HepG2 (cell line): Measurements from ENCODE around the gene PNPLA2. TPM values are rescaled to one million over a fixed set of nuclear protein-coding genes. Genes with fewer than 3 reads are reported as not detected.

Source experiments
- ATAC-seq: fragments of 200-7000 bp; cut with Tn5 transposase; 3 replicates; pipeline ENCODE4 v1.9.1; 2020; ENCODE audit warnings: mild to moderate bottlenecking, moderate library complexity
- BruUV-seq: library from RNA; stranded (reverse); fragments of 400-500 nt; replicated peaks from 2 replicates; lab custom pipeline; 2021; lab: Mats Ljungman, UMichigan
- CTCF ChIA-PET: fragments of 300-600 bp; formaldehyde crosslinking; extraction: SDS; loops from one replicate; lab custom pipeline; 2021; ENCODE audit warnings: low total read pairs, inconsistent platforms, low intra/inter-chr PET ratio; lab: Yijun Ruan, JAX
- POLR2A ChIA-PET: fragments of 350-600 bp; sonication (Branson Sonifier 250); formaldehyde crosslinking; loops from one replicate; lab custom pipeline; 2020; ENCODE audit warnings: antibody characterized with exemption, inconsistent platforms; lab: Yijun Ruan, JAX
- DNase-seq: peaks from one replicate; pipeline ENCODE4 v3.0.0-alpha.2; 2015; ENCODE audit warnings: low spot score
- FAIRE-seq: peaks from 3 replicates; lab custom pipeline; 2011; peaks lifted over from hg19 to GRCh38; lab: Jason Lieb, UNC
- H2AFZ ChIP-seq: one replicate; pipeline ENCODE4 v1.6.1; 2011; ENCODE audit warnings: low read length, inconsistent platforms
- H3K27ac ChIP-seq: fragments of 300-600 bp; 3 replicates; pipeline ENCODE4 v1.8.0; 2011; ENCODE audit warnings: mixed run types, mild to moderate bottlenecking, mixed read lengths, low read length, inconsistent platforms; ENCODE audit not compliant: insufficient read depth; ENCODE audit errors: extremely low read length
- H3K27me3 ChIP-seq, 2 experiments: fragments of 200-600 bp in 1 of 2; 2 replicates in 1 of 2; 3 replicates in 1 of 2; pipeline versions ENCODE4 v1.6.0 to v1.8.0; 2011; ENCODE audit warnings: low read length in 2 of 2, mild to moderate bottlenecking in 2 of 2, moderate library complexity in 2 of 2, inconsistent platforms in 1 of 2; ENCODE audit not compliant: insufficient read depth in 2 of 2, control insufficient read depth in 1 of 2
- H3K36me3 ChIP-seq, 2 experiments: fragments of 200-600 bp in 1 of 2; replicated peaks in 1 of 2; 2 replicates in 1 of 2; 3 replicates in 1 of 2; pipeline versions ENCODE4 v1.5.1 to v1.8.0; 2011; ENCODE audit warnings: low read length in 2 of 2, inconsistent platforms in 1 of 2; ENCODE audit not compliant: insufficient read depth in 2 of 2, control insufficient read depth in 1 of 2
- H3K4me1 ChIP-seq: 2 replicates; pipeline ENCODE4 v1.5.1; 2012; ENCODE audit warnings: low read length, inconsistent platforms; ENCODE audit not compliant: insufficient read depth
- H3K4me2 ChIP-seq: 2 replicates; pipeline ENCODE4 v1.6.0; 2011; ENCODE audit warnings: low read depth, low read length, inconsistent platforms
- H3K4me3 ChIP-seq, 3 experiments: fragments of 200-600 bp in 1 of 3; sonication (generic), shearing (Covaris generic) in 1 of 3; replicated peaks in 1 of 3; 2 replicates each; pipeline ENCODE4 v1.5.1; 2011 to 2016; ENCODE audit warnings: low read length in 3 of 3, inconsistent platforms in 2 of 3, low read depth in 2 of 3, mild to moderate bottlenecking in 2 of 3, control low read depth in 1 of 3, mixed read lengths in 1 of 3; ENCODE audit not compliant: insufficient read depth in 1 of 3
- H3K79me2 ChIP-seq: one replicate; pipeline ENCODE4 v1.6.1; 2011; ENCODE audit warnings: low read length, inconsistent platforms; ENCODE audit not compliant: insufficient read depth
- H3K9ac ChIP-seq: 2 replicates; pipeline ENCODE4 v1.6.0; 2011; ENCODE audit warnings: mild to moderate bottlenecking, low read depth, low read length, inconsistent platforms; ENCODE audit not compliant: insufficient read depth
- H3K9me3 ChIP-seq: 2 replicates; pipeline ENCODE4 v1.5.1; 2012; ENCODE audit warnings: mild to moderate bottlenecking, low read length
- H4K20me1 ChIP-seq: 2 replicates; pipeline ENCODE4 v1.6.0; 2011; ENCODE audit warnings: inconsistent platforms, mild to moderate bottlenecking, low read length, moderate library complexity; ENCODE audit not compliant: insufficient read depth
- AGO2 ChIP-seq: fragments of 200-400 bp; formaldehyde crosslinking; optimal IDR thresholded peaks from 2 replicates; pipeline ENCODE3; 2017; ENCODE audit warnings: mild to moderate bottlenecking, low read depth, low read length, moderate library complexity
- PAWR ChIP-seq: sonication (generic); formaldehyde crosslinking; IDR thresholded peaks from 2 replicates; pipeline ENCODE4 v1.4.0; 2020; ENCODE audit warnings: missing genetic modification reagents, mild to moderate bottlenecking, borderline replicate concordance
- STAG1 ChIP-seq: sonication (generic); formaldehyde crosslinking; IDR thresholded peaks from 2 replicates; pipeline ENCODE4 v1.4.0; 2020; ENCODE audit warnings: missing genetic modification reagents
- ZNF335 ChIP-seq: sonication (generic); formaldehyde crosslinking; IDR thresholded peaks from 2 replicates; pipeline ENCODE4 v1.4.0; 2020; ENCODE audit warnings: missing genetic modification reagents
- ZNF850 ChIP-seq: sonication (generic); formaldehyde crosslinking; conservative IDR thresholded peaks from 2 replicates; pipeline ENCODE4 v1.9.0; 2021; ENCODE audit warnings: mild to moderate bottlenecking, missing genetic modification reagents
- WGBS: methylation state at CpG from one replicate; pipeline ENCODE4 v1.1.6; 2017; ENCODE audit warnings: low lambda C conversion rate; 5-methylcytosine and 5-hydroxymethylcytosine counted together
- in situ Hi-C: cut with HindIII; loops from 2 replicates; pipeline ENCODE4 v1.10.0; 2017; ENCODE audit warnings: low pct_unique_long_range_greater_than_20kb; ENCODE audit not compliant: extremely low pct_ligation_motif_present
- intact Hi-C: fragments of 100-400 bp; cut with micrococcal nuclease; formaldehyde crosslinking; loops from one replicate; pipeline ENCODE4 v1.10.0; 2022; ENCODE audit not compliant: unreplicated experiment
- polyA plus RNA-seq, 8 experiments: library from polyadenylated mRNA; depleted of rRNA in 3 of 8; stranded (reverse) in 7 of 8; unstranded in 1 of 8; fragments of >200 nt; fragmentation: Illumina TruSeq in 4 of 8; extraction: Trizol in 4 of 8; gene quantifications; 2 replicates each; pipeline versions ENCODE4 v1.2.1 to v1.2.3, GENCODE V29; 2011 to 2016; ENCODE audit warnings: low read depth in 4 of 8, missing spikeins in 1 of 8, mixed read lengths in 1 of 8; ENCODE audit not compliant: insufficient read depth in 1 of 8
- total RNA-seq, 5 experiments: library from RNA; depleted of rRNA; stranded (reverse); fragments of >200 nt; fragmentation: Illumina TruSeq; extraction: Trizol; gene quantifications; 2 replicates each; pipeline ENCODE4 v1.2.3, GENCODE V29; 2016; ENCODE audit warnings: low read depth in 1 of 5
- TF ChIP-seq, protein P1 (sequence below): sonication (generic); formaldehyde crosslinking; IDR thresholded peaks from 2 replicates; pipeline ENCODE4 v1.5.0; 2020; ENCODE audit warnings: mild to moderate bottlenecking, missing genetic modification reagents, moderate library complexity

The PNPLA2 gene
- total and polyA plus RNA-seq, 2 of the 13 experiments (the other 11 are each of a cell fraction or from before 2014, with no cell fraction given), result 10.5 to 43.2 TPM

DNA sequence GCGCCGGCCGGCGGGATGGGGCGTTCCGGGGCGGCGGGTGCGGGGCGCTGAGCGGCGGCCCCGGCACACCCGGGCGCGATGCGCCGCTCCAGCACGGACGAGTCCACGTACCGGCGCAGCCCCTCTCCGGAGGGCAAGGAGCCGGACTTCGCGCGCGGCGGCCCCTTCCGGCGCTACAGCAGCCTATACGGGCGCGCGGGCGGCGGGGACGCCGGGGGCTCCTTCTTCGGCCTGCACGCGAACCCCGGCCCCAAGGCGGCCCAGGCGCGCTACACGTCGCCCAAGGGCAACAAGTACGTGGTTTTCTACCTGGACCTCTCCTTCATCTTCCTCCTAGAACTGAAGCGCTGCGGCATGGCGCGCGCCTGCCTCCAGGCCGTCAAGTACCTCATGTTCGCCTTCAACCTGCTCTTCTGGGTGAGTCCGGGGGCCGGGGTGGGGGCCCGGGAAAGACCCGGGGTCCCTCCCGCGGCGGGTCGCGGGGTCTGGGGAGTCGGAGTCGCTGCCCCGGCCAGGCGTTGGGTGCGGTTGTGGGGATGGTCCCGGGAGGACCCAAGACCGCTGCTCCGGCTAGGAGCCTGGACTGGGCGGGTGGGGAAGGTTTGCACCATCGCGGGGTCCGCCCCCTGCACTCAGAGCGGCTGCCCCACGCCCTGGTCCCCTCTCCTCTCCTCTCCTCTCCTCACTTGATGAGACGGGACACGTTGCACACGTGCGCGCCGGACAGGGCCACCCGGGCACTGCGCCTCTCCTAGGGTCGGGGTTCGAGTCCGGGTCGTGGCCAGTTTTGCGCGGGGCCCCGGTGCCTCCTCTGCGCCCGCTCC, 31.4 kb downstream of the PNPLA2 start:
- H3K4me3 ChIP-seq, result no peak overlapping the region
- CTCF ChIA-PET, result no interaction called here
- ATAC-seq (no peak), DNase-seq (no peak), FAIRE-seq (no peak)
- BruUV-seq, result no TSS peak
- peaks cover 12% of the 10 kb centered on the region for H3K4me1 ChIP-seq
- no peaks in the 10 kb centered on the region for H3K27me3 ChIP-seq
- H3K9me3 ChIP-seq, result no peaks in the 10 kb centered on the region
- 98% methylated on average over 66 of the region's 97 CpGs for WGBS
- no peaks in the 10 kb centered on the region for H3K79me2 ChIP-seq
- POLR2A ChIA-PET, result no interaction called here
- no peaks in the 10 kb centered on the region; a peak in 2 of 5 replicates for H3K36me3 ChIP-seq
- TF ChIP-seq PAWR (CRISPR knock-in tag) (no peak), ZNF850 (CRISPR knock-in tag) (no peak)
- 0 out of 2 replicates have a peak, but pooled peaks cover 4% of the 10 kb centered on the region for H4K20me1 ChIP-seq
- H2AFZ ChIP-seq, result no peak overlapping the region
- intact Hi-C loops, result no loop called here
- no peak overlapping the region for H3K4me2 ChIP-seq
- in situ Hi-C loops, result no loop called here
- no peak overlapping the region for H3K9ac ChIP-seq
- H3K27ac ChIP-seq, result no peak overlapping the region

DNA sequence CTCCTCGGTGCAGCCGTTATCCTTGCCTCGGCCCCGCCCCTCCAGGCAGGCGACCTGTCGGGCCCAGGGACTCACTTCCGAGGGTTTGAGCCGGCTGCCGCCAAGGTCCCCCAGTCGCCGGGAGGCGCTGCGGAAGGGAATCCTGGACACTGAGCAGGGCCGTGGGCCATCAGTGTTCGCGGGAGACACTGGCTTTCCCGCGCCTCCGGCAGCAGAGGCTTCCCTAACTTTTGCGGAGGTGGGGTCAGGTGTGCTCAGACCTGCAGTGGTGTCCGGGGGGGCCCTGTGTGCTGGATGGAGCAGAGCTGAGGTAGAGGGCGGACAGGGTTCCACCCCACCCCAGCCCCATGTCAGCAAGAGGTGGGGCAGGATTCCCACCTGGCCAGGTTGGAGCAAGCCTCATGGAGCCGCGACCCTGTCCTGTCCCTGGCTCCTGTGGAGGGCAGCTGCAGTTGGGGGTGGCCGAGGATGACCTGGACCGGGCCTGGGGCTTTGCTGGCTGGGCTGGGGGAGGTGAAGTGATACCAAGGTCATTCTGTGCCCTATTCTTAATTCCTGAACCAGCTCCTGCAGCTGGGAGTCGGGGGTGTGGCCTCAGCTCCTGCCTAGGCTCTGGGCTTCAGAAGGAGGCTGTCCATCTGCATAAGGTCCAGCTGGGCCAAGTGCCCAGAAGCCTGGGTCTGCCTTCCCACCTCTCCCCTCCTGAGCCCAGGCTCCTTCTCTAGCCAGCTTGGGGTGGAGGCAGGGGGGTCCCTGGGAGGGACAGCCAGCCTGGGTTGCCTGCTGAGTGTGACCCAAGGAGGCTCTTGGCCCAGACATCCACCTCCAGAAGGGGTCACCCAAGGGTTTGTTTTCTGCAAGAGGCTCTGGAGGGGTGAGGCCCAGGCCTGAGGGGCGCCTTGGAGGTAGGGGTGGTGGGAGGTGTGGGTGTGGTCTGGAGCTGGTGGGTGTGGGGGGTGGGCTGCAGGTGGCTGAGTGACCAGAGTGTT, 32.4 kb downstream of the PNPLA2 start:
- 0 out of 2 replicates have a peak, but pooled peaks cover 2% of the 10 kb centered on the region for H4K20me1 ChIP-seq
- WGBS, result 99% methylated on average over 13 of the region's 28 CpGs
- no peak for ATAC-seq
- in situ Hi-C loops (no loop called here), intact Hi-C loops (no loop called here)
- TF ChIP-seq ZNF335, result no peak
- TF ChIP-seq AGO2, result peak; percentile 12
- TF ChIP-seq STAG1 (CRISPR knock-in tag), result peak; percentile 26; the same call in 1 of the 2 replicates
- TF ChIP-seq, protein P1, sequence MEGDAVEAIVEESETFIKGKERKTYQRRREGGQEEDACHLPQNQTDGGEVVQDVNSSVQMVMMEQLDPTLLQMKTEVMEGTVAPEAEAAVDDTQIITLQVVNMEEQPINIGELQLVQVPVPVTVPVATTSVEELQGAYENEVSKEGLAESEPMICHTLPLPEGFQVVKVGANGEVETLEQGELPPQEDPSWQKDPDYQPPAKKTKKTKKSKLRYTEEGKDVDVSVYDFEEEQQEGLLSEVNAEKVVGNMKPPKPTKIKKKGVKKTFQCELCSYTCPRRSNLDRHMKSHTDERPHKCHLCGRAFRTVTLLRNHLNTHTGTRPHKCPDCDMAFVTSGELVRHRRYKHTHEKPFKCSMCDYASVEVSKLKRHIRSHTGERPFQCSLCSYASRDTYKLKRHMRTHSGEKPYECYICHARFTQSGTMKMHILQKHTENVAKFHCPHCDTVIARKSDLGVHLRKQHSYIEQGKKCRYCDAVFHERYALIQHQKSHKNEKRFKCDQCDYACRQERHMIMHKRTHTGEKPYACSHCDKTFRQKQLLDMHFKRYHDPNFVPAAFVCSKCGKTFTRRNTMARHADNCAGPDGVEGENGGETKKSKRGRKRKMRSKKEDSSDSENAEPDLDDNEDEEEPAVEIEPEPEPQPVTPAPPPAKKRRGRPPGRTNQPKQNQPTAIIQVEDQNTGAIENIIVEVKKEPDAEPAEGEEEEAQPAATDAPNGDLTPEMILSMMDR (CRISPR knock-in tag), result peak; percentile 50
- no peak for DNase-seq
- no peak overlapping the region for H3K27ac ChIP-seq
- FAIRE-seq, result no peak
- H3K36me3 ChIP-seq, result no peaks in the 10 kb centered on the region; a peak in 2 of 5 replicates
- POLR2A ChIA-PET, result no interaction called here
- CTCF ChIA-PET, result no interaction called here
- no peak overlapping the region for H3K4me2 ChIP-seq
- BruUV-seq, result no TSS peak
- H3K4me3 ChIP-seq, result no peak overlapping the region
- H3K27me3 ChIP-seq, result no peaks in the 10 kb centered on the region
- no peaks in the 10 kb centered on the region for H3K79me2 ChIP-seq
- no peaks in the 10 kb centered on the region for H3K9me3 ChIP-seq
- no peak overlapping the region for H2AFZ ChIP-seq
- no peak overlapping the region for H3K9ac ChIP-seq
- peaks cover 3% of the 10 kb centered on the region for H3K4me1 ChIP-seq
